22Rv1 (cell line): ENCODE data around the gene RSF1.

Experiments
- ZFX ChIP-seq: fragments of 450-650 bp; IDR thresholded peaks from 2 replicates; pipeline ENCODE4 v1.6.1; 2017; ENCODE audit warnings: antibody characterized with exemption, borderline replicate concordance
- TF ChIP-seq, protein P1 (sequence below): fragments of 450-650 bp; IDR thresholded peaks from 2 replicates; pipeline ENCODE4 v1.5.1; 2017; ENCODE audit warnings: mild to moderate bottlenecking

DNA sequence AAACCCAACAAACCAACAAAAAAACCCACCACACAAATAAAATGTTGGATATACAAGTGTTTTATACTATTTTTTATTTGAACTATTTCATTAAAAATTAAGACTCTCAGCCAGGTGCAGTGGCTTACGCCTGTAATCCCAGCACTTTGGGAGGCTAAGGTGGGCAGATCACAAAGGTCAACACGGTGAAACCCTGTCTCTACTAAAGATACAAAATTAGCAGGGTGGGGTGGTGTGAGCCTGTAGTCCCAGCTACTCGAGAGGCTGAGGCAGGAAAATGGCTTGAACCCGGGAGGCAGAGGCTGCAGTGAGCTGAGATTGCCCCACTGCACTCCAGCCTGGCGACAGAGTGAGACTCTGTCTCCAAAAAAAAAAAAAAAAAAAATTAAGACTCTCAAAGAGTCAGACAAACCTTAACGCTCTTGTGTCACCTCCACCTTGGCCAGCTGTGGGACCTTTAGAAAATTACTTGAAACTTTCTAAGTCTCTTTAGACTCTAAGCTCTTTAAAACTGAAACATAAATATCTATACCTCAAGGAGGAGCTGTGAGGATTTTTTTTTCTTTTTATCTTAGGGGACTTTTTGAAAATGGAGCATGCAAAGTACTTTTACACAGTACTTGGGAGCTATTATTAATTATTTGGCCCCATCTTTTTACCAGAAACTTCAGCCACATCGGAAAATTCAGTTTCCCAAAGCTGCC lies 114.5 kb downstream of the RSF1 start:
- TF ChIP-seq, protein P1, sequence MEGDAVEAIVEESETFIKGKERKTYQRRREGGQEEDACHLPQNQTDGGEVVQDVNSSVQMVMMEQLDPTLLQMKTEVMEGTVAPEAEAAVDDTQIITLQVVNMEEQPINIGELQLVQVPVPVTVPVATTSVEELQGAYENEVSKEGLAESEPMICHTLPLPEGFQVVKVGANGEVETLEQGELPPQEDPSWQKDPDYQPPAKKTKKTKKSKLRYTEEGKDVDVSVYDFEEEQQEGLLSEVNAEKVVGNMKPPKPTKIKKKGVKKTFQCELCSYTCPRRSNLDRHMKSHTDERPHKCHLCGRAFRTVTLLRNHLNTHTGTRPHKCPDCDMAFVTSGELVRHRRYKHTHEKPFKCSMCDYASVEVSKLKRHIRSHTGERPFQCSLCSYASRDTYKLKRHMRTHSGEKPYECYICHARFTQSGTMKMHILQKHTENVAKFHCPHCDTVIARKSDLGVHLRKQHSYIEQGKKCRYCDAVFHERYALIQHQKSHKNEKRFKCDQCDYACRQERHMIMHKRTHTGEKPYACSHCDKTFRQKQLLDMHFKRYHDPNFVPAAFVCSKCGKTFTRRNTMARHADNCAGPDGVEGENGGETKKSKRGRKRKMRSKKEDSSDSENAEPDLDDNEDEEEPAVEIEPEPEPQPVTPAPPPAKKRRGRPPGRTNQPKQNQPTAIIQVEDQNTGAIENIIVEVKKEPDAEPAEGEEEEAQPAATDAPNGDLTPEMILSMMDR: no peak
- TF ChIP-seq ZFX: no peak
